CD8-positive, alpha-beta memory T cell (primary cell): ENCODE data around the gene BANF2. TPM values are rescaled to one million over a fixed set of nuclear protein-coding genes. Genes with fewer than 3 reads are reported as not detected.

Experiments
- CTCF ChIA-PET: fragments of 350-600 bp; sonication (Branson Sonifier 250); formaldehyde crosslinking; loops from one replicate; lab custom pipeline; 2021; ENCODE audit warnings: antibody characterized with exemption; lab: Charles Lee
- POLR2A ChIA-PET: fragments of 350-600 bp; sonication (Branson Sonifier 250); formaldehyde crosslinking; loops from one replicate; lab custom pipeline; 2021; ENCODE audit warnings: antibody characterized with exemption; lab: Charles Lee
- DNase-seq, 5 donors: peaks; one replicate each; pipeline versions ENCODE4 v3.0.0 to v3.0.0-alpha.2; 2020 to 2022; ENCODE audit warnings: mixed read lengths in 1 of 5
- H3K27ac ChIP-seq: one replicate; pipeline ENCODE4 v1.7.0; 2013; ENCODE audit warnings: low read depth, mild to moderate bottlenecking, low read length, moderate library complexity
- H3K27me3 ChIP-seq: 2 replicates; pipeline ENCODE4 v1.7.0; 2013; ENCODE audit warnings: low read length, mild to moderate bottlenecking; ENCODE audit not compliant: insufficient read depth, poor library complexity, severe bottlenecking
- H3K36me3 ChIP-seq: 2 replicates; pipeline ENCODE4 v1.7.0; 2013; ENCODE audit warnings: mild to moderate bottlenecking, low read length, moderate library complexity; ENCODE audit not compliant: insufficient read depth
- H3K4me1 ChIP-seq: 2 replicates; pipeline ENCODE4 v1.7.0; 2013; ENCODE audit warnings: mild to moderate bottlenecking, low read length, moderate library complexity; ENCODE audit not compliant: insufficient read depth
- H3K4me3 ChIP-seq: 2 replicates; pipeline ENCODE4 v1.7.0; 2013; ENCODE audit warnings: mild to moderate bottlenecking, low read length
- H3K9me3 ChIP-seq: 2 replicates; pipeline ENCODE4 v1.7.0; 2013; ENCODE audit warnings: mild to moderate bottlenecking, low read length
- H3K27ac Mint-ChIP-seq, 8 donors: one replicate each; pipeline ENCODE4 v1.8.0; 2020 to 2021; ENCODE audit warnings: mixed read lengths in 8 of 8, mild to moderate bottlenecking in 6 of 8, inconsistent platforms in 3 of 8, moderate library complexity in 3 of 8
- H3K27me3 Mint-ChIP-seq, 2 donors: one replicate each; pipeline ENCODE4 v1.8.0; 2020 to 2021; ENCODE audit warnings: mixed read lengths in 2 of 2, mild to moderate bottlenecking in 1 of 2, moderate library complexity in 1 of 2
- H3K36me3 Mint-ChIP-seq, 3 donors: one replicate each; pipeline ENCODE4 v1.8.0; 2020 to 2021; ENCODE audit warnings: mixed read lengths in 3 of 3, inconsistent platforms in 1 of 3, mild to moderate bottlenecking in 1 of 3
- H3K4me1 Mint-ChIP-seq, 3 donors: one replicate each; pipeline ENCODE4 v1.8.0; 2020 to 2021; ENCODE audit warnings: mixed read lengths in 3 of 3, inconsistent platforms in 1 of 3, mild to moderate bottlenecking in 1 of 3
- H3K4me3 Mint-ChIP-seq, 7 donors: one replicate each; pipeline ENCODE4 v1.8.0; 2020 to 2021; ENCODE audit warnings: mixed read lengths in 7 of 7, mild to moderate bottlenecking in 6 of 7, moderate library complexity in 4 of 7, inconsistent platforms in 2 of 7
- H3K9me3 Mint-ChIP-seq, 5 donors: one replicate each; pipeline ENCODE4 v1.8.0; 2020 to 2022; ENCODE audit warnings: mixed read lengths in 5 of 5, mild to moderate bottlenecking in 3 of 5, moderate library complexity in 2 of 5, inconsistent platforms in 1 of 5
- polyA plus RNA-seq: library from polyadenylated mRNA; unstranded; fragments of 300-500 nt; fragmentation: Illumina TruSeq; gene quantifications from one replicate; pipeline ENCODE4 v1.2.3, GENCODE V29; 2021
- total RNA-seq, 2 experiments: library from RNA; stranded (reverse); gene quantifications; one replicate each; pipeline ENCODE4 v1.2.3, GENCODE V29; 2021

The BANF2 gene
- total and polyA plus RNA-seq, 3 experiments from 2014 or later, result not detected

DNA sequence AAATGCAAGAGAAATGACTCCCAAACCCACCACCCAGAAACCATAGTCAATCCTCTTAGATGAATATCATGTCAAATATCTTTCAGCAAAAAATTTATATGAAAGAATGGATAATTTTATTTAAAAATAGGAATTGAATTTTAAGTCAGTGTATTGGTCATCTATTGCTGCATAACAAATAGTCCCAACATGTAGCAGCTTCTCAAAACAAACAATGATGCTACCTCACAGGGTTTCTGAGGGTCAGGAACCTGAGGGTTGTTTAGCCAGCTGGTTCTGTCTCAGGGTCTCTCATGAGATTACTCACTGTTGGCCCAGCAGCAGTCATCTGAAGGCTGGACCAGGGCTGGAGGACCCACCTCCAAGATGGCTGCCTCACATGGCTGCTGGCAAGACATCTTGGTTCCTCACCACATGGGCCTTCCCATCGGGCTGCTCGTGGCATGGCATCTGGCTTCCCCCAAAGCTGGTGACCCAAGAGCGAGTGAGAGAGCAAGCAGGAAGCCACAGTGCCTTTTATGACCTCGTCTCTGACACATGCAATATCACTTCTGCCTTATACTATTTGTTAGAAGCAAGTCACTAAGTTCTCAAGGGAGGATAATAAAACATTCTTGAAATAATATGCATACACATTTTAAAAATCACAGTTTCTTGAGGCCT is 36.3 kb downstream of the BANF2 start:
- POLR2A ChIA-PET, result no interaction called here
- no peak overlapping the region for H3K4me3 ChIP-seq
- H3K36me3 ChIP-seq, result no peaks in the 10 kb centered on the region
- DNase-seq, result no peak
- H3K4me3 Mint-ChIP-seq, result no peak overlapping the region
- no peaks in the 10 kb centered on the region for H3K4me1 Mint-ChIP-seq
- peak overlapping the region in 1 of 8 donors; percentile 22 for H3K27ac Mint-ChIP-seq
- no peaks in the 10 kb centered on the region for H3K27me3 ChIP-seq
- H3K9me3 ChIP-seq, result no peaks in the 10 kb centered on the region
- no peaks in the 10 kb centered on the region for H3K4me1 ChIP-seq
- H3K9me3 Mint-ChIP-seq, result peaks cover 0 to 16% (median 9%) of the 10 kb centered on the region in 5 donors
- H3K36me3 Mint-ChIP-seq, result no peaks in the 10 kb centered on the region
- H3K27me3 Mint-ChIP-seq, result peaks cover 11 to 24% of the 10 kb centered on the region in 2 donors
- H3K27ac ChIP-seq, result no peak overlapping the region
- CTCF ChIA-PET, result no interaction called here

DNA sequence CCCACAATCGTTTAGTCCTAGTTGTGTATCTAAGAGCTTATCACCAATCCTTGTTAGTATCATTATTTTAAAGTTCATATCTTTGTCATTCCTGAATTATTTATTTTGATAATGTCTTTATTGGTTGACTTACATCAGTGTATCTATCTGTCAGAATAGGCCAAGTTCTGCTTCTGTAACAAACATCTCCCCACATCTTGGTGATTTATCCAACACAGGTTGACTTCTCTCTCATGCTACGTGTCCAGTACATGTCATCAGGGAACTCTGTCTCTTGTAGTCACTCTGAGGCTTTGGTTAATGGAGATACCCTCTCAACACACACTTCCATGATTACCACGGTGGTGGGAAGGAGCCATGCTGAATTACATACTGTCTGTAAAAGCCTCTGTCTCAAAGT is 38.4 kb downstream of the BANF2 start:
- ChIA-PET CTCF (no interaction called here), POLR2A (no interaction called here)
- Histone ChIP-seq H3K27ac (no peak overlapping the region), H3K4me3 (no peak overlapping the region), H3K4me1 (no peaks in the 10 kb centered on the region), H3K36me3 (no peaks in the 10 kb centered on the region), H3K9me3 (no peaks in the 10 kb centered on the region), H3K27me3 (no peaks in the 10 kb centered on the region)
- H3K27ac Mint-ChIP-seq, result no peak overlapping the region
- H3K27me3 Mint-ChIP-seq, result peaks cover 17 to 29% of the 10 kb centered on the region in 2 donors
- no peaks in the 10 kb centered on the region for H3K36me3 Mint-ChIP-seq
- no peaks in the 10 kb centered on the region for H3K4me1 Mint-ChIP-seq
- DNase-seq, result no peak
- no peak overlapping the region for H3K4me3 Mint-ChIP-seq
- peaks cover 0 to 16% (median 9%) of the 10 kb centered on the region in 5 donors for H3K9me3 Mint-ChIP-seq

DNA sequence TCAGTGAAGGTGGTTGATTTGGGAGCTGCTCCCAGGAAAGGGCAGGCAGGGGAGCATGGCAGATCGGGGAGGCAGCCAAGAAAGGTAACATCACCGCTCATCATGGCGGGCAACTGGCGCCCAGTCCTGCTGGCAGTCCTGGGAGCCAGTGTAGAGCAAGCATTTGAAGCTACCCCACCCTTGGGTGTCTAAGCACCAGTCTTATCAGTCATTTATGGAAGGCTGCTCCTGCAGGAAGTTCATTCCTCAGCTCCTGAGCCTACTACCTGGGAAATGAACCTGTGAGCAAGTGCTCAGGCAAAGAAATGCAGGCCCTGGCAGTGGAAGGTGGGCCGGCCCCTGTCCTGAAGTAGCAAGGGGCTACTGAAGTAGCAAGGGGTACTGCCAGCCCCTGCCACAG is 41.5 kb downstream of the BANF2 start:
- ChIA-PET CTCF (no interaction called here), POLR2A (no interaction called here)
- Mint-ChIP-seq H3K36me3 (no peaks in the 10 kb centered on the region), H3K27ac (no peak overlapping the region), H3K4me1 (no peaks in the 10 kb centered on the region), H3K9me3 (peaks cover 0 to 13% (median 7%) of the 10 kb centered on the region in 5 donors), H3K4me3 (no peak overlapping the region), H3K27me3 (peaks cover 13 to 29% of the 10 kb centered on the region in 2 donors)
- Histone ChIP-seq H3K4me3 (no peak overlapping the region), H3K27me3 (no peaks in the 10 kb centered on the region), H3K9me3 (no peaks in the 10 kb centered on the region), H3K4me1 (no peaks in the 10 kb centered on the region), H3K27ac (no peak overlapping the region), H3K36me3 (no peaks in the 10 kb centered on the region)
- no peak for DNase-seq

DNA sequence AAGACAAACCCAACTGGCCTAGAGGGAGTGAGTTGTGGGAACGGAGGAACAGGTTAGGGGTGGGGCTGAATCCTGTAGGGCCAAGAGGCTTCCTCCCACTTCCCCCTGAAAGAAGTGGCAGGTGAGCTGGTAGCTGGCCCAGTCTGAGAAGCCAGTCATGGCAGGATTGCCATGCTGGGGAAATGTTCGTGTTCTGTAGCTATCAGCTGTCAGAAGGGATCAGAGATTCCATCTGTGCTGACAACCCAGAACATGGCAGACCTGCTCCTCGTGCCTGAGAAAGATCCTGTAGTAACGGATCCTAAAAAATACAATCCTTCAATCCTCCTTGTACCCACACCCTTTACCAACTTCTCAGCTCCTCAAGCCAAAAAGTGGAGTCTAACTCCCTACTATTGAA is 43.0 kb downstream of the BANF2 start:
- Histone ChIP-seq H3K9me3 (no peaks in the 10 kb centered on the region), H3K27ac (no peak overlapping the region), H3K4me1 (no peaks in the 10 kb centered on the region), H3K27me3 (no peaks in the 10 kb centered on the region), H3K4me3 (no peak overlapping the region), H3K36me3 (no peaks in the 10 kb centered on the region)
- ChIA-PET POLR2A (no interaction called here), CTCF (interaction anchor here (1.7 kb wide), 1 partner anchor 60 kb away, joined by 3 read pairs; the partner anchor contains the start of gene RRBP1)
- Mint-ChIP-seq H3K27ac (no peak overlapping the region), H3K36me3 (no peaks in the 10 kb centered on the region), H3K9me3 (peaks cover 0 to 6% (median 0%) of the 10 kb centered on the region in 5 donors), H3K27me3 (peaks cover 13 to 29% of the 10 kb centered on the region in 2 donors), H3K4me3 (no peak overlapping the region), H3K4me1 (no peaks in the 10 kb centered on the region)
- no peak for DNase-seq

DNA sequence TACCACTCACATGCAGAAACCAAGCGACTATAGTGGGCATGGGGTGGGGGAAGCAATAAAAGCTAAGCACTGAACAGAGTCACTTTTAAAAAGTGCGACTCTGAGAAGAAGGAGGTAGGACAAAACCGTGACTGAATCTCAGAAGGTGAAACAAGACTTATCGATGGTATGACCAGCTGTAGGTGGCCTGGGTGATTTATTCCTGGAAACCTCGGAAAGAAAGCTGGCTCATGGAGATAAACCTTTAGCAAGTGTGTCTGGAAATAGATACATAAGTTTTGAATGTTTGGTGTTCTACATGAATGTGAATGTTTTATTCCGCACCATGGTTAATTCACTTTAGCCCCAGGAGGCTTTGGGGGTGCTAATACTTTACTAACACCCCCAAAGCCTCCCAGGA is 43.9 kb downstream of the BANF2 start:
- peaks cover 13 to 25% of the 10 kb centered on the region in 2 donors for H3K27me3 Mint-ChIP-seq
- no peak for DNase-seq
- no peaks in the 10 kb centered on the region for H3K4me1 Mint-ChIP-seq
- H3K27ac Mint-ChIP-seq, result no peak overlapping the region
- Histone ChIP-seq H3K4me3 (no peak overlapping the region), H3K27ac (no peak overlapping the region), H3K4me1 (no peaks in the 10 kb centered on the region), H3K27me3 (no peaks in the 10 kb centered on the region), H3K9me3 (no peaks in the 10 kb centered on the region), H3K36me3 (no peaks in the 10 kb centered on the region)
- no peak overlapping the region for H3K4me3 Mint-ChIP-seq
- H3K9me3 Mint-ChIP-seq, result no peaks in the 10 kb centered on the region
- H3K36me3 Mint-ChIP-seq, result no peaks in the 10 kb centered on the region
- CTCF ChIA-PET, result interaction anchor here (1.7 kb wide), 1 partner anchor 61 kb away, joined by 3 read pairs; the partner anchor contains the start of gene RRBP1
- POLR2A ChIA-PET, result no interaction called here

DNA sequence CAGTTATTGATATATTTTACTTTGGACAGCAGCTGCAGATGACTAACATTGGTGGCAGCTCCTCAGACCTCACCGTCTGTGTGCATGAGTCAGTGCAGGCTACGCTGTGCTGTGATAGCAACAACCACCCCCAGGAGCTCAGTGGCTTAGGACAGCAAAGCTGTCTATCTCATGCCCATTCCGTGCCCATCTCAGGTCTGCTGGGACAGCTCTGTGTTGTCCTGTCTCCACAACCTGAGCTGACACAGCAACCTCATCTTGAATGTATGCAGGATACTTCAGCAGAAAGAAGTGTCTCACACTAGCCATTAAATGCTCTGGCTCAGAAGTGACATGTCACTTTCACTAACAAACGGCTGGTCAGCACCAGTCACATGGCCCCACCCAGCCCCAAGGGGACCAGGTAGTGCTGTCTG is 47.7 kb downstream of the BANF2 start:
- H3K27me3 ChIP-seq, result no peaks in the 10 kb centered on the region
- H3K4me1 Mint-ChIP-seq, result no peaks in the 10 kb centered on the region
- H3K4me1 ChIP-seq, result no peaks in the 10 kb centered on the region
- no peak overlapping the region for H3K4me3 Mint-ChIP-seq
- H3K4me3 ChIP-seq, result no peak overlapping the region
- H3K9me3 Mint-ChIP-seq, result no peaks in the 10 kb centered on the region
- ChIA-PET POLR2A (no interaction called here), CTCF (no interaction called here)
- no peak overlapping the region for H3K27ac ChIP-seq
- H3K36me3 Mint-ChIP-seq, result peaks cover 0 to 2% (median 0%) of the 10 kb centered on the region in 3 donors
- DNase-seq, result no peak
- peaks cover 4 to 12% of the 10 kb centered on the region in 2 donors for H3K27me3 Mint-ChIP-seq
- H3K9me3 ChIP-seq, result no peaks in the 10 kb centered on the region
- no peaks in the 10 kb centered on the region for H3K36me3 ChIP-seq
- peak overlapping the region in 1 of 8 donors; percentile 31 for H3K27ac Mint-ChIP-seq

DNA sequence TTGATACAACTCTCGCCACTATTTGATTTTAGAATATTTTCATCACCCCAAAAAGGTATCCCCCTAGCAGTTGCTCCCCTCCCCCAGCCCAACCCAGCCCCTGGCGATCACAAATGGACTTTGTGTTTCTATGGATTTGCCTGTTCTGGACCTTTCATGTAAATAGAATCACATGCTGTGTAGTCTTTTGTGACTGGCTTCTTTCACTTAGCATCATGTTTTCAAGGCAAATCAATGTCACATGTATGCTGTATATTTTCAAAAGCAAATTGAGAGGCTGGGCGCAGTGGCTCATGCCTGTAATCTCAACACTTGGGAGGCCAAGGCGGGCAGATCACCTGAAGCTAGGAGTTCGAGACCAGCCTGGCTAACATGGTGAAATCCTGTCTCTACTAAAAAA is 48.5 kb downstream of the BANF2 start:
- Mint-ChIP-seq H3K9me3 (no peaks in the 10 kb centered on the region), H3K27me3 (peaks cover 2 to 13% of the 10 kb centered on the region in 2 donors)
- CTCF ChIA-PET, result no interaction called here

DNA sequence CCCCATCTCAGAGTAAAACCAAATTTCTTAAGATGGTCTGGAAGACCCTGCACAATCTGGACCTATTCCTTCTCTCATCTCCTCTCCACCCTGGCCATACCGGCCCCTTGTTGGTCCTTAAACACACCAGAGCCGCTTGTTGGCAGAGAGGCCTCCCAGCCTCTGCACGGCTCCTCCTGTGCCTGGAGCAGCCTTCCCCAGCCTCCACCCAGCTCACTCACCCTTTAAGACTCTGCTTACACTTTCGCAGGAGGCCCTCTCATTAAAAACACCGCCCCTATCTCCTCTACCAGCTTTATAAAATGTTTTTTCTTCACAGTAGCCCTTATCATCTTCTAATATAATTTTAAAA is 49.8 kb downstream of the BANF2 start:
- H3K27ac Mint-ChIP-seq, result no peak overlapping the region
- peaks cover 0 to 2% (median 0%) of the 10 kb centered on the region in 3 donors for H3K36me3 Mint-ChIP-seq
- Histone ChIP-seq H3K9me3 (no peaks in the 10 kb centered on the region), H3K36me3 (no peaks in the 10 kb centered on the region), H3K4me1 (no peaks in the 10 kb centered on the region), H3K27ac (no peak overlapping the region), H3K27me3 (no peaks in the 10 kb centered on the region), H3K4me3 (no peak overlapping the region)
- no peaks in the 10 kb centered on the region for H3K4me1 Mint-ChIP-seq
- DNase-seq, result no peak
- ChIA-PET POLR2A (no interaction called here), CTCF (no interaction called here)
- H3K9me3 Mint-ChIP-seq, result no peaks in the 10 kb centered on the region
- peaks cover 2 to 24% of the 10 kb centered on the region in 2 donors for H3K27me3 Mint-ChIP-seq
- no peak overlapping the region for H3K4me3 Mint-ChIP-seq

More for the DNA sequence above, 48.5 kb downstream of the BANF2 start:
- Histone ChIP-seq H3K27ac (no peak overlapping the region), H3K36me3 (no peaks in the 10 kb centered on the region), H3K27me3 (no peaks in the 10 kb centered on the region), H3K4me1 (no peaks in the 10 kb centered on the region), H3K9me3 (no peaks in the 10 kb centered on the region), H3K4me3 (no peak overlapping the region)
- peak overlapping the region in 1 of 8 donors; percentile 41 for H3K27ac Mint-ChIP-seq
- no peak overlapping the region for H3K4me3 Mint-ChIP-seq
- peaks cover 0 to 2% (median 0%) of the 10 kb centered on the region in 3 donors for H3K36me3 Mint-ChIP-seq
- no peak for DNase-seq
- POLR2A ChIA-PET, result no interaction called here
- no peaks in the 10 kb centered on the region for H3K4me1 Mint-ChIP-seq
